DOHH2 (cell line): ENCODE data around the gene MTHFD1.

Experiments used
- H3F3A ChIP-seq: fragments of 200-600 bp; sonication (generic), shearing (Covaris generic); 2 replicates; pipeline ENCODE4 v1.6.0; 2016; ENCODE audit warnings: antibody characterized with exemption, mild to moderate bottlenecking; ENCODE audit not compliant: control insufficient read depth, insufficient read depth
- H3K27ac ChIP-seq: fragments of 200-600 bp; sonication (generic); 2 replicates; pipeline ENCODE4 v1.5.1; 2014; ENCODE audit warnings: low read depth, mild to moderate bottlenecking, low read length, moderate library complexity
- H3K27me3 ChIP-seq: fragments of 200-600 bp; sonication (generic); 2 replicates; pipeline ENCODE4 v1.6.1; 2014; ENCODE audit warnings: mild to moderate bottlenecking, low read length, mixed read lengths; ENCODE audit not compliant: control insufficient read depth
- H3K36me3 ChIP-seq: fragments of 200-600 bp; sonication (generic); 2 replicates; pipeline ENCODE4 v1.6.1; 2014; ENCODE audit warnings: mild to moderate bottlenecking, low read length, moderate library complexity, mixed read lengths; ENCODE audit not compliant: control insufficient read depth
- H3K4me1 ChIP-seq: fragments of 200-600 bp; sonication (generic); 2 replicates; pipeline ENCODE4 v1.6.1; 2014; ENCODE audit warnings: mild to moderate bottlenecking, low read length, mixed read lengths; ENCODE audit not compliant: control insufficient read depth
- H3K4me2 ChIP-seq: fragments of 200-600 bp; sonication (generic); 2 replicates; pipeline ENCODE4 v1.6.0; 2014; ENCODE audit warnings: mild to moderate bottlenecking, low read length, moderate library complexity
- H3K4me3 ChIP-seq: fragments of 200-600 bp; sonication (generic); 2 replicates; pipeline ENCODE4 v1.5.1; 2014; ENCODE audit warnings: mild to moderate bottlenecking, low read length, mixed read lengths
- H3K79me2 ChIP-seq: fragments of 200-600 bp; sonication (generic); 2 replicates; pipeline ENCODE4 v1.6.1; 2014; ENCODE audit warnings: mild to moderate bottlenecking, low read length, mixed read lengths; ENCODE audit not compliant: control insufficient read depth
- H3K9me2 ChIP-seq: fragments of 200-600 bp; sonication (generic); replicated peaks from 2 replicates; pipeline ENCODE4 v1.6.1; 2014; ENCODE audit warnings: mild to moderate bottlenecking, low read length, mixed read lengths; ENCODE audit not compliant: control insufficient read depth
- H3K9me3 ChIP-seq: fragments of 200-600 bp; sonication (generic); 2 replicates; pipeline ENCODE4 v1.6.1; 2014; ENCODE audit warnings: antibody characterized with exemption, low read length, mixed read lengths; ENCODE audit not compliant: control insufficient read depth, insufficient read depth
- H4K20me1 ChIP-seq: fragments of 200-600 bp; sonication (generic); 2 replicates; pipeline ENCODE4 v1.6.0; 2014; ENCODE audit warnings: low read depth, mild to moderate bottlenecking, antibody characterized with exemption, low read length, moderate library complexity; ENCODE audit not compliant: control insufficient read depth, insufficient read depth
- EZH2phosphoT487 ChIP-seq: fragments of 200-600 bp; sonication (generic); IDR thresholded peaks from 2 replicates; pipeline ENCODE4 v1.6.1; 2017; ENCODE audit warnings: borderline replicate concordance, mild to moderate bottlenecking, antibody characterized with exemption, low read length, moderate library complexity, mixed read lengths
- TF ChIP-seq, protein P1 (sequence below): fragments of 200-600 bp; sonication (generic); IDR thresholded peaks from one replicate; pipeline ENCODE4 v1.5.1; 2014; ENCODE audit warnings: antibody characterized with exemption, mild to moderate bottlenecking, low read depth, low read length; ENCODE audit not compliant: poor library complexity, severe bottlenecking

The MTHFD1 gene

DNA sequence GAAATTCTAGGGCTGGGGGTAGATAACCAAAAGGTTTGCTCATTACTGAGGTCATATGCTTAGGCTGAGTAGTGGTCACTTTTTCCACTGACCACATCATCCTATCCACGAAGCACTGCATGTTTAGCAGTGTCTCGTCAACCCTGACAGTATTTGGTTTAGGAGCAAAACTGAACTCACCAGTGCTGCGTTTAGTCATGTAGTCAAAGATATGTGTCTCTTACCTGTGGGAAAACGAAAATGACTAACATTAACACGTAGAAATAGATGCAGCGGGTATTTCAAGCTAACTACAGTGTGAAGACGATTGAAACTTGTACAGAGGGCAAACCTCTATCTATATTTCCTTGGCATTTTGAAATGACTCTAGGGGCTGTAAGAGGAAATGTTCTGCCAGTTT is 34.6 kb downstream of the MTHFD1 start:
- no peak overlapping the region for H3K27ac ChIP-seq
- no peaks in the 10 kb centered on the region for H3F3A ChIP-seq
- H3K4me1 ChIP-seq: no peaks in the 10 kb centered on the region
- no peak for TF ChIP-seq EZH2phosphoT487
- TF ChIP-seq, protein P1, sequence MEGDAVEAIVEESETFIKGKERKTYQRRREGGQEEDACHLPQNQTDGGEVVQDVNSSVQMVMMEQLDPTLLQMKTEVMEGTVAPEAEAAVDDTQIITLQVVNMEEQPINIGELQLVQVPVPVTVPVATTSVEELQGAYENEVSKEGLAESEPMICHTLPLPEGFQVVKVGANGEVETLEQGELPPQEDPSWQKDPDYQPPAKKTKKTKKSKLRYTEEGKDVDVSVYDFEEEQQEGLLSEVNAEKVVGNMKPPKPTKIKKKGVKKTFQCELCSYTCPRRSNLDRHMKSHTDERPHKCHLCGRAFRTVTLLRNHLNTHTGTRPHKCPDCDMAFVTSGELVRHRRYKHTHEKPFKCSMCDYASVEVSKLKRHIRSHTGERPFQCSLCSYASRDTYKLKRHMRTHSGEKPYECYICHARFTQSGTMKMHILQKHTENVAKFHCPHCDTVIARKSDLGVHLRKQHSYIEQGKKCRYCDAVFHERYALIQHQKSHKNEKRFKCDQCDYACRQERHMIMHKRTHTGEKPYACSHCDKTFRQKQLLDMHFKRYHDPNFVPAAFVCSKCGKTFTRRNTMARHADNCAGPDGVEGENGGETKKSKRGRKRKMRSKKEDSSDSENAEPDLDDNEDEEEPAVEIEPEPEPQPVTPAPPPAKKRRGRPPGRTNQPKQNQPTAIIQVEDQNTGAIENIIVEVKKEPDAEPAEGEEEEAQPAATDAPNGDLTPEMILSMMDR: no peak
- no peaks in the 10 kb centered on the region for H3K9me2 ChIP-seq
- H3K27me3 ChIP-seq: no peaks in the 10 kb centered on the region
- H3K79me2 ChIP-seq: no peaks in the 10 kb centered on the region
- H4K20me1 ChIP-seq: 0 out of 2 replicates have a peak, but pooled peaks cover 3% of the 10 kb centered on the region
- no peak overlapping the region for H3K4me3 ChIP-seq
- H3K36me3 ChIP-seq: peaks cover 88% of the 10 kb centered on the region
- no peaks in the 10 kb centered on the region for H3K9me3 ChIP-seq
- no peak overlapping the region for H3K4me2 ChIP-seq

DNA sequence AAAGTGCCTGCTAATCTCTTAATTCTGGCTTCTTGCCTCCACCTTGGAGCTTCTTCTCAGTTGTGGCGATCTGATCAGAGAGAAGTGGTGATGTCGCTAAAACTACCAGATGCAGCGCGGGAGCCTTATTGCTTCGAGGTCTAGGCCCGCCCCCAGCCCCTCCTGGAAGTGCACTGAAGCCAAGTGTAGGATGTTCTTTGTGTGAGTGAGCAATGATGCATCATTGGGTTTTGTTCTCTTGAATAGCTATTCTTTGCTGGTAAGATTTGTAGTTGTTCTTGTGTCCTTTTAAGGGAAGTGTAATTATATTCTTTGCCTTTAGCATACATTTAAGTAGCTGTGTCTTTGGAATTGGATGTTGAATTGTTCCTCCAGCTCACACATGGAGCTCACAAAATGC is 35.8 kb downstream of the MTHFD1 start:
- Histone ChIP-seq H3K79me2 (no peaks in the 10 kb centered on the region), H3K4me1 (no peaks in the 10 kb centered on the region), H3K9me2 (no peaks in the 10 kb centered on the region), H3K4me2 (no peak overlapping the region), H3K27ac (no peak overlapping the region), H3K27me3 (no peaks in the 10 kb centered on the region), H3K36me3 (peaks cover 88% of the 10 kb centered on the region), H3K9me3 (no peaks in the 10 kb centered on the region), H4K20me1 (0 out of 2 replicates have a peak, but pooled peaks cover 3% of the 10 kb centered on the region), H3F3A (no peaks in the 10 kb centered on the region), H3K4me3 (no peak overlapping the region)
- TF ChIP-seq, protein P1: no peak
- no peak for TF ChIP-seq EZH2phosphoT487

DNA sequence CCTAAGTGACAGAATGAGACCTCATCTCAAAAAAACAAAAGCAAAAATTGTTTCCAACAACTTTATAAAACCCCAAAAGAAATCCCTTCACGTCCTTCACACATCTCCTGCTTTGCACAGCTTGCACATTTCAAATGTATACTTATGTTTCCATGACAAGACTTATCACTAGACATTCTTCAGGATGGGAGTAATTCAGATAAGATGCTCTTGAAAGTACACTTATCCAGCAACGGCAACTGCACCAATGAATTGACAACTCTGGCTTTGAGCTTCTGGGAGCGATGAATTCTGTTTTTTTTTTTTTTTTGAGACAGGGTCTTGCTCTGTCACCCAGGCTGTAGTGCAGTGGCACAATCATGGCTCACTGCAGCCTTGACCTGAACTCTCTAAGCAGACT is 46.4 kb downstream of the MTHFD1 start:
- H3K27me3 ChIP-seq: no peaks in the 10 kb centered on the region
- H4K20me1 ChIP-seq: no peaks in the 10 kb centered on the region
- no peaks in the 10 kb centered on the region for H3K9me3 ChIP-seq
- no peaks in the 10 kb centered on the region for H3K9me2 ChIP-seq
- no peak overlapping the region for H3K4me3 ChIP-seq
- TF ChIP-seq, protein P1: no peak
- no peak for TF ChIP-seq EZH2phosphoT487
- H3K36me3 ChIP-seq: peaks cover 96% of the 10 kb centered on the region
- no peaks in the 10 kb centered on the region for H3K4me1 ChIP-seq
- H3K27ac ChIP-seq: no peak overlapping the region
- no peaks in the 10 kb centered on the region for H3K79me2 ChIP-seq
- peaks cover 8% of the 10 kb centered on the region; the same call in 1 of the 2 replicates for H3F3A ChIP-seq
- no peak overlapping the region for H3K4me2 ChIP-seq
